Colon (tissue), 2 donors: Measurements from ENCODE around the gene DAPK2.

Experiments
- FAIRE-seq: peaks from 2 replicates; lab custom pipeline; 2012; peaks lifted over from hg19 to GRCh38; lab: Jason Lieb, UNC
- donor health status: control.
- donor health status: control.

The DAPK2 gene

DNA sequence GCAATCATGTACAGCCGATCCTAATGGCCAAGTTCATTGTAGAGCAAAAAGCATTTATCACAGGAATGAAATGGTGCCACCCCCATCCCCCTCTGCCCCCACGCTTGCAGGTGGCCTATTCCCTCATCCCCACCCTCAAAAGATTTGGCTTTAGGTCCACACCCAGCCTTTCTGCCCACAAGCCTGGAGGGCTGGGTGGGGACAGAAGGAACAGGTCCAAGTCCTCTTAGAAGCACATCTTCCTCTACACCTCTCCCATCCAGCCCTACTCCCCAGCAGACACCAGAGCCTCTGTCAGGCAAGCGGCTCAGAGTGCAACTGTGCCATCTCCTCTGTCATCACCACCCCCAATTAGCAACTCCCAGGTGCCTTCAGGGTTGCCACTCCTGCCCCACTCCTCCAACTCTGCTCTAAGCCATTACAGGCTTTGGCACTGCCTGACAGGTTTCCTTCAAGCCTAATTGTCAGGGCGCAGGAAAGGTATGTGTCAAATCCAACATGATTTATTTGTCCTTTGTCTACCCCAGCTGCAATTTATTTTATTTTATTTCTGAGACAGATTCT is 49.4 kb downstream of the DAPK2 start:
- FAIRE-seq, result no peak

DNA sequence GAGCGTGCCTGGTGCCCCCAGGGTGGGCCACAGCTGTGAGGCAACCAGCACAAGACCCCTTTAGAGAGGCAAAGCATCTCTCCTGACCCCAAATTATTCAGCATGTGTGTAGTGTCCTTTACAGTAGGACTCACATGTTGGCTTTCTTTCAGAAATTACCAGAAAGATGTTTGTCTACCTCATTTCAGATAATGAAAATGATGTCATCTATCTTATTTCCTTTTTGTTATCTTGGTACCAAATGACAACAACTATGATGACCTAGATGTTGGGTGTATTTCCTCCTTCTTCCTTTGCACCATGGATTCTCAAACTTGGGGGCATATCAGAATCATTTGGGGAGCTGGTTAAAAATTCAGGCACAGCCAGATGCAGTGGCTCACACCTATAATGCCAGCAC is 50.5 kb downstream of the DAPK2 start:
- FAIRE-seq, result no peak

DNA sequence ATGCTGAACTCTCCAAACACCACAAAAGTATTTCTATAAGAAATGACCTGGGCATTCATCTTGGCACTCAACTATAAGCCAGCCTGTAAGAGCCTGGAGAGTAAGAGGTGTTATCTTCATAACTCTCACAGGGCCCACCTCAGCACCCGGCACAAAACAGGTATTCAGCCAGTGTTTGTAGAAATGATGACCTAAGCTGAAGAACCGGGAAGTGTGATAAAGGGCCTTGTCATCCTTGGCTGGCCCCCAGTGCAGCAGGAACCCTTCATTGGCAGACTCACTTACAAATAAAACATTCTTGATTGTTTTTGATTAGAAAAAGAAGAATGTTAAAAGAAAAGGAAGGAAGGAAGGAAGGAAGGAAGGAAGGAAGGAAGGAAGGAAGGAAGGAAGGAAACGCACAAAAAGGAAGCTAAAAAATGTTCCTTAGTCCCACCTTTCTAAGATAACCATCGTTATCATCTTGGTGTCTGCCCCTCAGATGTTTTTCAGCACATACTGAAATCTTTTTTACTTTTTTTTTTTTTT is 52.1 kb downstream of the DAPK2 start:
- FAIRE-seq, result no peak

DNA sequence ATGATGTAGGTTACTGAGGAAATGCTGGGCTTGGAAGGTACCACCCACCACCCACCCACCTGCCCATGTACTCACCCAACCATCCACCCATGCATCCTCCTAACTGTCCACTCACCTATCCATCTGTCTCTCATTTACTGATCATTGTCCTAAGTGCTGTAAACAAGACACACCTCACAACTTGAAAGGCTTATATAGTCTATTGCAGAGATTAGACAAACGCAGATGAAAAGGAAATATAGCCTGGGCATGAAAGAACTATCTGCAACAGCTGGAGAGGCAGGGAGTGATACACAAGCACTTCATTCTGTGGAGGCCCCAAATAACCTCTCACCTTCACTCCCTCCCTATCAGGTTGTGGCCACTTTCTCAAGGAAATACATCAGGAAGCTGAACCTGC is 54.0 kb downstream of the DAPK2 start:
- no peak for FAIRE-seq

DNA sequence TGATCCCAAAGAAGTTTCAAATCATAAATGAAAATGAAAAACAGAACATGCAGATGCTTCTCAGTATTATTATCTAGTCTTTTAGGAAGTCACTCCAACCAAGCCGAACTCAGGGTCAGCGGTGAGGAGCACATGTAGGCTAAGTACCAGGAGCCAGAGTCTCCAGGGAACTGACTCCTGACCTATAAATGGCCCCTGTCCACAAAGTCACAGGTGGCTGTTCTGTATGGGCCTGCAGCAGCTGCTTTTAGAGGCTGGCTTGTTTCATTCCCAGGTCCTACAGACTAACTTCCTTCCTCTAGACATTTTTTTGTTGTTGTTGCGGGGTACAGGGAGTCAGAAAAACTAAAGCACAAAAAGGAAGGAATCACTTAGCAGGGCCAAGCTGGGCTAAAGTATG is 54.6 kb downstream of the DAPK2 start:
- FAIRE-seq, result no peak

DNA sequence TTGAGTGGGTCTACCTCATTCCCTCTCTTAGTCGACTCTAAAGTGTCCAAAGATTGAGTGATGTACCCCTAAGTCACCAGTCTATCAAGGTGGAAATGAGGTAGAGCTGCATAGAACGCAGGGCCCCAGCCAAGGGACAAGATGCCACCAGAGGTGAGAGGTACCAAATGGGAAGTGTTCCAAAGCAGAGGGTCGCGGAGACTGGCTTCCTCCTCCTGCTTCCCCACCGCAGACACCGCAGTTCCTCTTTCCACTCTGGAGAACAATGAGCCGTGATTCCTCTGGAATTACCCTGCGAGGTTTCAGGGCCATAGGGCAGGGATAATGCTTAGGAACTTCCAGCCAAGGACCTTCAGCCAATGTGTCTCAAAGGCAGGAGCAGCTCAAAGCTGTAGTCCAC is 55.8 kb downstream of the DAPK2 start:
- no peak for FAIRE-seq

DNA sequence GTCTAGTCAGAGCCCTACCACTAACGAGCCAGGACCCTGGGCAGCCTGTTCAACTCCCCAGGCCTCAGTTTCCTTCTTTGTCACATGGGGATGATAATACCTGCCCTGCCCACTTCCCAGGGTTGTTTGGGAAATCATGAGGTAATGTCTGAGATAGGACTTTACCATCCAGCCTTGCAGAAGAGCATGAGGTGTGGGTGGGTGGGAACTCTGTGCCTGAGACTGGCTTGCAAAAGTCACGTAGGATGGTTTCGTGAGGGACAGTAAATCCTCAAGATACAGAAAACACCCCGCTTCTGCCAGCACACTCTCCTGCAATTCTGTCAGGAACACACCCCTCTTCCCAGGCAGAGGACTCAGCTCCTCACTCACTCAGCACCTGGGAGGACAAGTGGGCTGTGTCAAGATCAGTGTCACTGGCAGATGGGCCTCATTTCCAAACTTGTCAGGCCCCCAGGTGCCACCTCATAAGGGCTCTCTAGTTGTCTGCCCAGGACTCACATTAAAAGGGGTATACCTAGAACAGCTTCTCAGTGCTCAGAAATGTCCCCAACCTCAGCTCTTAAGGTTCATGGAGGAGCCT is 58.4 kb downstream of the DAPK2 start:
- no peak for FAIRE-seq

DNA sequence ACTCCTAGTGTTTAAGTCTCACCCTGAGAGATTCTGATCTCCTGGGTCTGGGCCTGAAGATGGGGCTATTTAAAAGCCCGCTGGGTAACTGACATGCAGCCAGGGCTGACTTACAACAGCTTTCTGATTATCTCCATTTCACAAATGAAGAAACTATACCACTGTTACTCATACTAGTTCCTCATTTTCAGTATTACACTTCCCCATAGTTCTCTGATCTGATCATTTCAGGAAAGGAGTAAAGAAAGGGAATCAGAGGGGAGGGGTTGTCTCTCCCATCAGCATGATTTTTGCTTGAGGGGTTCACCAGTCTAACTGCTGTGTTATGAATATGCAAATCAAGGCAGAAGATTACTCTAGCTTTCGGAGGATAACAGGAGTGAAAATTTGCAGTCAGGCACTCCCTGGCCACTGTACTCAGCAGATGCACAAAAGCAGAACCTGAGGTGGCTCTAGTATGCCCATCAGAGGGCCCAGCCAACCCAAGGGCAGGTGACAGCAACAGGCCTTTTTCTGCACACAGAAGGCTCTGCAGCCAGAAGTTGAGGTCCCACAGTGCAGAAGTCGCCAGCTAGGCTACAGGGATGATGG is 59.4 kb downstream of the DAPK2 start:
- FAIRE-seq, result no peak

DNA sequence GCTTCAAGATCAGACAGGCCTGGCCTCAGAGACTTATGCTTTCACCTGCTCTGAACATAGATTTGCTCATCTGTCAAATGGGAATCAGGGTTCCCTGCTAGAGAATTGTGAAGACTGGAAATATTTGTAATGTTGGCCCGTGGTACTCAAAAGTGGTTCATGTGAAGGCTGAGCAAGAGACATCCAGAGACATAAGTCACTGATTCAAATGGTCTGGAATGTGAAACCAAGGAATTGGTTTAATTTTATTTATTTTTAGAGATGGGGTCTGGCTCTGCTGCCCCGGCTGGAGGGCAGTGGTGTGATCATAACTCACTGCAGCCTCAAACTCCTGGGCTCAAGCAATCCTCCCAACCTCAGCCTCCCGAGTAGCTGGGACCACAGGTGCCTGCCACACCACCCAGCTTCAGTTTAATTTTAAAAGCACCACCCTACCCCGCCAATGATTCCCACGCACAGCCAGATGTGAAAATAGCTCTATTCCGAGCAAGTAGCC is 60.1 kb downstream of the DAPK2 start:
- no peak for FAIRE-seq

DNA sequence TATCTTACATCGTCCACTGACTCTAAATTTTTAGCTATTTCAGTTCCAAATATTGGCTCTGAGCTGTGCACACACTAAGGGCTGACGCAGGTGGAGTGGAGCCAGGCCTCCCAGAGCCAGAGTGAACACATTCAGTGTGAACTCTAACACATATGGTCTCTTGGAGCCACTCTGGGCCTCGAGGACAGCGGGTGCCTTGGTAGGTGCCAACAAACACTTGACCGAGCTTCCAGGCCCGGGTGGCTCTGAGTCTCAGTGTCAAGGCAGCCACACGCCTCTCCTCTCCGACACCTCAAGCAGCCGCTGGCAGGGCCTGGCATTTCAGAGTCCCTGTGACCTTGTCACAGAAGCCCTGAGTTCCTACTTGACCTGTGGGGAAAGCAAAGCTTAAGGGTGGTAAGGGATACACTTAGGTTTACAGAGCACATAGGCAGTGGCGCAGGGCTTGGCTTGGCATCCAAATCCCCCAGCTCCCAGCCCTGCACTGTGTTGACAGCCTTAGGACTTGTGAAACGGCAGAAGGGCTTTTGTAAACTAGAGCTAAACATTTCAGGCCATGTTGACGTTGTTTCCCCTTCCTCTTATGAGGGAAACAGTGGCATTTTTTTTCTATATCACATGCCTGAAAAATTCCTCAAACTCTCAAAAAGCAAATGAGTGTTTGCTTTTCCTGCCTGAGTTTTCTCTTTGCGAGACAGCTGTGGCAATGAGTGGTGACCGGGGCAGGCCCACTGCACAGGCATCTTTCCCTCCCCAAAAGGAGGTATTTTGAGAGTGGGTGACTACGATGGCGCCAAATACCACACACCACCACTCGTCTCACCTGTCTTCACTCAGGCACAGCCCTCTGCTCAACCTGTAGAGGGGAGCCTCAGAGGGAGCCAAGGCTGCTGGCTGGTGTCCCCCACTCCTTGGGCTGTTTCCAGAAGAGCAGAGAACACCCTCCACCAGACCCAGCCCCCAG is 60.8 kb downstream of the DAPK2 start:
- no peak for FAIRE-seq

DNA sequence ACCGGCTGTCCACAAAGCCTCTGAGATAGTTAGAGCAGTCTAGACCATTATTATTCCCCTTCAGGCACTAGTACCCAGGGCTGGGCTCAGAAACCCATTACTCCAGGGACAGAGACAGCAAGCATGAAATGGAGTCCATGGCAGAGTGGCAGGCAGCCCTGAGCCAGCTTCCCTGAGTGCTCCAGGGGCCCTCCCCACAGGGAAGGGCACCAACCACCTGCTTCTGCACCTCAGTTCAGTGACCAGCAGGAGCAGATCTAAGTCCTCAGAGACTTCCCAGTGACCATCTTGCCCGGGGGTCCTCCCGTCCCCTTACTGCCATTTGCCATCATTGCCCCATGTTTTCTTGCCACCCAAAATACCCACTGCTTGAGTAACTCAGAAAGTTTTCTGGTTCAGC is 62.0 kb downstream of the DAPK2 start:
- FAIRE-seq, result no peak

DNA sequence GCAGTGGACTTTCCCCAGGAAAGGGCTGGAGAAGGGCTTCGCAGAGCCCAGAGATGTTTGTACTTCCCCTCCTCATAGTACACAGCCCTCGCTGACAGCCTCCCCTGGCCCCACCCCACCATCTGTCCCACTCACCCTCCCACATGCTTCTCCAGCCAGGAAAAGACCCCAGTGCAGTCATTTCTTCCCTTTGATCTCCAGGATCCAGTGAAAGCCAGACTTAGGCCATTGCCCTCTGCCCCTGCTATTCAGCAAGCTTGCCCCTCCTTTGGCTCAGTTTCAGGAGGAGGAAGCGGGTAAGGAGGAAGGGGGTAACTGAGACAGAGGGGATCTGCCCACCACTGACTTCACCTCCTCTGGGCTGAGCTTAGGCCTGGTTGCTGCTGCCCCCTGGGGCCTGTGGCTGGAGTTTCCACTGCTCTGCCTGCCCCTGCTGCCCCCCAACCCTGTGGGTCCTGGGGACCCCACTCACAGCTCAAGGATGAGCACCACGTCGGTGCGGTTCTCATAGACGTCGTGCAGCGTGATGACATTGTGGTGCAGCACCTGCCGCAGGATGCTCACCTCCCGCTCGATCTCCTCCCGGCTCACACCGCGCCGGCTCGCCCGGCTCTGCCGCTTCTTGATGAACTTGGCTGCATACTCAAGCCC is 63.1 kb downstream of the DAPK2 start:
- FAIRE-seq, result no peak

DNA sequence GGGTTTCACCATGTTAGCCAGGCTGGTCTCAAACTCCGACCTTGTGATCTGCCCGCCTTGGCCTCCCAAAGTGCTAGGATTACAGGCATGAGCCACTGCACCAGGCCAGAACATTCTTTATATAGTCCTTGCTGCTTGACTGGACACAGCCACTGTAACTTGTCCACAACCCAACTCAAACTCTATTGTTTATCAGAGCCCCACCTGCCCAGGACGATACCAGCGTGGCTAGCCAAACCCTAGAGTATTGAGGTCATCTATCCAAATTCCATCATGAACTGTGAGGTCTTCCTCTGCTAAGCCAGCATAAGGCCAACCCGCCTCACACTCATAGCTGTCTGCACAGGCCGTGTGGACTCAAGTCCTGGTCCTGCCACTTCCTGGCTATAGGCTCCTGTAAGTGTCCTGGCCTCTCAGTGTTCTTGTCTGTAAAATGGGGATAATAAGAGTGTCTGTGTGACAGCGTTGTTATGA is 63.9 kb downstream of the DAPK2 start:
- no peak for FAIRE-seq

DNA sequence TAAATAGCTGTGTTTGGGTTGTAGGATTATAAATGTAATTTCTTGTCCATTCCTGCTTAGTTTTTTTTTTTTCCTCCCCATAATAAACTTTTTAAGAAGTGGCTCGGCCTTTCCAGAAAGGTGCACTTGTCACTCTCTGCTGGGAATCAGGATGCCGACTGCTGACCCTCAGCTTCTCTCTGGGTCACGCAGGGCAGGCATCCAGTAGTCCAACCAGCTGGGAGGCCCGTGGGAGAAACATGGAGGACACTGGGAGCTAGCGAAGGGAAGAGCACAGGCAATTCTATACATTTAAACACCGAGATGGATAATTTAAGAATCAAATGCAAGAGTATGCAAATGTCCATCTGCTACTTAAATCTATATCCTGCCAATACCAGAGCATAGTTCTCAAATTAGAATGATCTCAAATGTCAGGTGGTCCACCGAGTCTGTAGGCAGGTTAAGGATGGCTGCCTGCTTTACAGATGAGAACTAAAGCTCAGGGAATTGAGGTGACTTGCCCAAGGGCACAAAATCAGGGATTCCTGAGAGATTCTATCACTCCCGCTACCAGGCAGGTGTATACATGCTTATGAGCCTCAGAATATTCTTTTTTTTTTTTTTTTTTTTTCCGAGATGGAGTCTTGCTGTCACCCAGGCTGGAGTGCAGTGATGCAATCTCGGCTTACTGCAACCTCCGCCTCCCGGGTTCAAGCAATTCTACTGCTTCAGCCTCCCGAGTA is 64.5 kb downstream of the DAPK2 start:
- no peak for FAIRE-seq

DNA sequence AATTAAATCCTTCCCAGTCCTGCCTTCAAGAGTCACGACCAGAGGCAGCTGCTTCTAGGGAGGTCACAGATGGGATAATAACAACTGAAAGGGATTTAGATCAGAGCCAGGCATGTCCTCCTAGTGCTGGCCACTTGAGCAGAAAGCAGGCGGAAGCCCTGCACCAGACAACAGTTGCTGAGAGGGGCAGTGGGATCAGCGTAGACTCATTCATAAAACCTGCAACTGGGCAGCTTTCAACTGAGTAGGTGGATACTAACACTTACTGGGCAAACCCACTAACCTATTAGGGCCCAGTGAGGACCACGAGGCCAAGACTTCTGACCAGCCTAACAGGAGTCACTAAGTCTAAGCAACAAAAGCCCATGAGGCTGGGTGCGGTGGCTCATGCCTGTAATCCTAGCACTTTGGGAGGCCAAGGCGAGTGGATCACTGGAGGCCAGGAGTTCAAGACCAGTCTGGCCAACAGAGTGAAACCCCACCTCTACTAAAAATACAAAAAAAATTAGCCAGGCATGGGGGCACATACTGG is 67.0 kb downstream of the DAPK2 start:
- no peak for FAIRE-seq

DNA sequence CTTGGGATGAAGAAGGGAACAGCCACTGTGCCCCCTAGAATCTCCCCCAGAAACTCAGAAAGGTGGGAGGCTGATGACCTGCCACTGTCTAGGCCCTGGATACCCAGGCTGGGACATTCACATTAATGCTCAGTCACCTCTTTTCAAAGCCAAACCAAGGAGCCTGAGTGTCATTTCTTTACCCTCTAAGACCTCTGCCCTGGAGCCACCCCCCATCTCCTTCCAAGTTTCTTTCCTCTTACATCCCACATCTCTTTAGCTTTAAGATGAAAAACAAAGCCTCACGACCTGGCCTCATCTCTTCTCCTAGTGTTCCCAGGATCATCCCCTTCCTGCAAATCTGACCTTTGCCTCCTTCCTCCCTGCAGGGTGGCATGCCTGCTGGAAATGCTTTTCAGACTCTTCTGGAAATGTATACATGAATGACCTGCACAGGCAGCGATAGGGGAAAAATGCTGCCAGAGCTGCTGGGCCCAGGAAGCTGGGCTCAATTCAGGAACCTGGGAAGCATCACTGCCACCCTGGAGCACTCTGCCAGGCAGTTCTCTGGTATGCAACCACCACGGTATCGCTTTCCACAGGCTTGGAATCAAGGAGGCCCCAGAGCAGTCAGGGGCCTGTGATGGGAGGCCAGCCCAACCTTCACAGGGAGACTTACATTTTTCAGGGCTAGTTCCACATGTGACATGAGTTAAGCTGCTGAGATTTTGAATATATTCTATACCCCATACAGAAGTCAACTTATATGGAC is 67.6 kb downstream of the DAPK2 start:
- FAIRE-seq, result no peak

DNA sequence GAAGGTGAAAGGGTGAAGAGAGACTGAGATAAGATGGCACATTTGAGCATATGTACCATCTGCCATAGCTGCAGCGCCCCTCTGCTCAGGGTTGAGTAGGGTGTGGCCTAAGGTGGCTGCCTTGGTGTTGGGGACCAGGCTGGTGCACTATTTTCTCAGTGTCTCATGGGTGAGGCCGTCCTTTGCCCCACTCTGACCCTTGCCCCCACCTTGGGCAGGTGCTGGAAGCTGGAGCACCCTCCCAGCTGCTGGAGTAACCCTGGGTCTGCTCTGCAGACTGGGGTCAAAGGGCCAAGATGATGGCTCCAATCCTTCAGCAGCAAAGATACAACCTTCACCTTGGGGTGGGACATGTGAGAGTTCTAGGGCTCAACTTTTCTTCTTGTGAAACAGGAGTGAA is 69.2 kb downstream of the DAPK2 start:
- FAIRE-seq, result no peak

DNA sequence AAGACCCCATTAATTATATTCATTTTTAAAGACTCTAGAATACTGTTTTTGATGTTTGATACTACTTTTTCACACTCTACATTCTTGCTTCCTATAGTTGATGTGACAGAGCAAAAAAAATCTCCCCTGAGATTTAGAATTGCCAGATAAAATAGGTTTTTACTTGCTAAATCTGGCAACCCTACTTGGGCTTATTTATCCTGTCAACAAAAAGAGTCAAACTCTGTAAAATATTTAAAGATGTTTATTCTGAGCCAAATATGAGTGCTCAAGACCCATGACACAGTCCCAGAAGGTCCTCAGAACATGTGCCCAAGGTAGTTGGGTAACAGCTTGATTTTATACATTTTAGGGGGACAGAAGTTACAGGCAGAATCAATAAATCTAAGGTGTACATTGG is 72.3 kb downstream of the DAPK2 start:
- FAIRE-seq, result no peak

DNA sequence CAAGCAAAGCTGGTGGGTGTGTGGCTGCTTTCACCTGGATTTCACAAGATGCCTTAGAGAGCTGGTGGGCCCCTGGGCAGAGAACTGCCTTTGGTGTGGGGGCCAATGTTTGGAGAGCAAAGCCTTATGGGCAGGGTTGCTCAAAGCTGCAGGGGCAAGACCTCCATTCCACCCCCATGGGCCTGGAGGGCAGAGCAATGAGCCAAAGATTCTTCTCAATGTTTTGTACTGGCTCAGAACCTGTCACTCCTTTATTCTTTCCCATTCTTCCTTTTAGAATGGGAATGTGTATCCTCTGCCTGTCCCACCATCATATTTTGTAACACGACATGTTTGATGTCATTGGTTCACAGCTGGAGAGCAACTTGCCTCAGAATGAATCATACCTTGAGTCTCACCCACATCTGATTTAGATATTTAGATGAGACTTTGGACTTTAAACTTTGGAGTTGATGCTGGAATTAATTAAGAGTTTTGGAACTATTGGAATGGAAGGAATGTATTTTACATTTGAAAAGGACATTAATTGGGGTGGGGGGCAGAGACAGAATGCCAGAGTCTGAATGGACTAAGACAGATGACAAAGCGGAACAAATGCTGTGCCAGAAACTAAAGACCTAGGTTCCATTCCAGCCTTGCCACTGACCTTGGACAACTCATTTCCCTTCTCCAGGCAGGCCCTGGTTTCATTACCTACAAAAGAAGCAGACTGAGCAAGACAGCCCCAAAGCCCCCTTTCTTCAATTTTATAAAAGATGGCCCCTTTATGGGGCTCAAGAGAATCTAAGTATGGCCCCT is 72.9 kb downstream of the DAPK2 start:
- no peak for FAIRE-seq
